Measurements from ENCODE around the gene CEP170. TPM values are rescaled to one million over a fixed set of nuclear protein-coding genes. Genes with fewer than 3 reads are reported as not detected.
A peak's percentile ranks its signal among the peaks of the same experiment; 100 is the strongest.

CEP170 gene
- total RNA-seq, 1 experiment from 2014 or later: 67.8 TPM

- BruUV-seq (replicated peaks): no TSS peak
- no peaks in the 10 kb centered on the region for H3K9me3 ChIP-seq (ENCODE audit: low read depth, low read length, poor library complexity, severe bottlenecking)
- ChIA-PET POLR2A (ENCODE audit: low non-redundant PET) (no interaction called here), CTCF (no interaction called here)
- H3K36me3 ChIP-seq (ENCODE audit: insufficient read depth, low read length, poor library complexity, severe bottlenecking): no peaks in the 10 kb centered on the region
- no peak overlapping the region for H3K27ac ChIP-seq (ENCODE audit: low read depth, low read length, poor library complexity, severe bottlenecking)
- H3K4me3 ChIP-seq (ENCODE audit: low read depth, low read length, poor library complexity, severe bottlenecking): no peak overlapping the region
- intact Hi-C loops (cut with micrococcal nuclease; ENCODE audit: unreplicated experiment): no loop called here
- no peak for DNase-seq (ENCODE audit: low spot score)
- H3K27me3 ChIP-seq (replicated peaks; ENCODE audit: insufficient read depth, low read depth, low read length, poor library complexity): no peaks in the 10 kb centered on the region
- H3K4me1 ChIP-seq (ENCODE audit: insufficient read depth, low read length, poor library complexity, severe bottlenecking): peaks cover 4% of the 10 kb centered on the region
- TF ChIP-seq EZH2 (IDR thresholded peaks at IDR 0.05; ENCODE audit: borderline replicate concordance, low read depth, low read length, poor library complexity, severe bottlenecking) (no peak), CTCF (conservative IDR thresholded peaks at IDR 0.05; ENCODE audit: low read depth, low read length) (no peak)
Observed at GRCh38 chr1:243288062-243288461, 33.0 kb upstream of the CEP170 start.

GRCh38 chr1:243287652-243288051 is 32.6 kb upstream of the CEP170 start:
- BruUV-seq (replicated peaks): no TSS peak
- ChIA-PET CTCF (no interaction called here), POLR2A (ENCODE audit: low non-redundant PET) (no interaction called here)
- H3K36me3 ChIP-seq (ENCODE audit: insufficient read depth, low read length, poor library complexity, severe bottlenecking): no peaks in the 10 kb centered on the region
- peaks cover 4% of the 10 kb centered on the region for H3K4me1 ChIP-seq (ENCODE audit: insufficient read depth, low read length, poor library complexity, severe bottlenecking)
- no peaks in the 10 kb centered on the region for H3K27me3 ChIP-seq (replicated peaks; ENCODE audit: insufficient read depth, low read depth, low read length, poor library complexity)
- intact Hi-C loops (cut with micrococcal nuclease; ENCODE audit: unreplicated experiment): no loop called here
- H3K4me3 ChIP-seq (ENCODE audit: low read depth, low read length, poor library complexity, severe bottlenecking): no peak overlapping the region
- H3K9me3 ChIP-seq (ENCODE audit: low read depth, low read length, poor library complexity, severe bottlenecking): no peaks in the 10 kb centered on the region
- no peak for TF ChIP-seq EZH2 (IDR thresholded peaks at IDR 0.05; ENCODE audit: borderline replicate concordance, low read depth, low read length, poor library complexity, severe bottlenecking)
- no peak for TF ChIP-seq CTCF (conservative IDR thresholded peaks at IDR 0.05; ENCODE audit: low read depth, low read length)
- no peak overlapping the region for H3K27ac ChIP-seq (ENCODE audit: low read depth, low read length, poor library complexity, severe bottlenecking)
- DNase-seq (ENCODE audit: low spot score): peak; percentile 31

- peaks cover 4% of the 10 kb centered on the region for H3K4me1 ChIP-seq (ENCODE audit: insufficient read depth, low read length, poor library complexity, severe bottlenecking)
- TF ChIP-seq CTCF (conservative IDR thresholded peaks at IDR 0.05; ENCODE audit: low read depth, low read length) (no peak), EZH2 (IDR thresholded peaks at IDR 0.05; ENCODE audit: borderline replicate concordance, low read depth, low read length, poor library complexity, severe bottlenecking) (no peak)
- H3K4me3 ChIP-seq (ENCODE audit: low read depth, low read length, poor library complexity, severe bottlenecking): no peak overlapping the region
- DNase-seq (ENCODE audit: low spot score): no peak
- intact Hi-C loops (cut with micrococcal nuclease; ENCODE audit: unreplicated experiment): no loop called here
- no peaks in the 10 kb centered on the region for H3K36me3 ChIP-seq (ENCODE audit: insufficient read depth, low read length, poor library complexity, severe bottlenecking)
- no TSS peak for BruUV-seq (replicated peaks)
- no peak overlapping the region for H3K27ac ChIP-seq (ENCODE audit: low read depth, low read length, poor library complexity, severe bottlenecking)
- H3K27me3 ChIP-seq (replicated peaks; ENCODE audit: insufficient read depth, low read depth, low read length, poor library complexity): no peaks in the 10 kb centered on the region
- H3K9me3 ChIP-seq (ENCODE audit: low read depth, low read length, poor library complexity, severe bottlenecking): no peaks in the 10 kb centered on the region
- POLR2A ChIA-PET (ENCODE audit: low non-redundant PET): no interaction called here
- CTCF ChIA-PET: no interaction called here
Observed at GRCh38 chr1:243287123-243287460, 32.0 kb upstream of the CEP170 start.
